Loucy (cell line): ENCODE measurements around the gene SYNDIG1.

Experiments used
- H2AFZ ChIP-seq: fragments of 200-600 bp; sonication (generic); 2 replicates; pipeline ENCODE4 v1.6.0; 2016; ENCODE audit warnings: antibody characterized with exemption, mild to moderate bottlenecking, low read length, moderate library complexity
- H3F3A ChIP-seq: fragments of 200-600 bp; 2 replicates; pipeline ENCODE4 v1.6.0; 2016; ENCODE audit warnings: antibody characterized with exemption, low read depth, mild to moderate bottlenecking
- H3K27me3 ChIP-seq: fragments of 200-600 bp; sonication (generic); 2 replicates; pipeline ENCODE4 v1.6.1; 2014; ENCODE audit warnings: low read length, mild to moderate bottlenecking; ENCODE audit not compliant: insufficient read depth, poor library complexity, severe bottlenecking
- H3K36me3 ChIP-seq: fragments of 200-600 bp; sonication (generic); 2 replicates; pipeline ENCODE4 v1.6.1; 2016; ENCODE audit warnings: low read length; ENCODE audit not compliant: insufficient read depth
- H3K4me1 ChIP-seq: fragments of 200-600 bp; sonication (generic); 2 replicates; pipeline ENCODE4 v1.5.1; 2014; ENCODE audit warnings: low read length, mild to moderate bottlenecking; ENCODE audit not compliant: insufficient read depth, poor library complexity, severe bottlenecking
- H3K4me2 ChIP-seq: fragments of 200-600 bp; sonication (generic); 2 replicates; pipeline ENCODE4 v1.6.0; 2014; ENCODE audit warnings: antibody characterized with exemption, low read length, low read depth, mild to moderate bottlenecking; ENCODE audit not compliant: poor library complexity, severe bottlenecking
- H3K4me3 ChIP-seq: fragments of 200-600 bp; sonication (generic); 2 replicates; pipeline ENCODE4 v1.5.1; 2014; ENCODE audit warnings: low read length, mild to moderate bottlenecking, mixed read lengths; ENCODE audit not compliant: poor library complexity, severe bottlenecking
- H3K79me2 ChIP-seq: fragments of 200-600 bp; sonication (generic); 2 replicates; pipeline ENCODE4 v1.6.1; 2014; ENCODE audit warnings: low read length; ENCODE audit not compliant: insufficient read depth
- H3K9ac ChIP-seq: fragments of 200-600 bp; sonication (generic); 2 replicates; pipeline ENCODE4 v1.6.0; 2014; ENCODE audit warnings: mild to moderate bottlenecking, low read depth, low read length, moderate library complexity; ENCODE audit not compliant: poor library complexity, severe bottlenecking
- H3K9me2 ChIP-seq: fragments of 200-600 bp; sonication (generic); replicated peaks from 2 replicates; pipeline ENCODE4 v1.6.1; 2016; ENCODE audit warnings: low read depth, low read length, mixed read lengths
- H3K9me3 ChIP-seq: fragments of 200-600 bp; sonication (generic); 2 replicates; pipeline ENCODE4 v1.6.1; 2014; ENCODE audit warnings: mild to moderate bottlenecking, antibody characterized with exemption, low read length, low read depth; ENCODE audit not compliant: insufficient read depth
- H4K20me1 ChIP-seq: fragments of 200-600 bp; sonication (generic); 2 replicates; pipeline ENCODE4 v1.6.0; 2014; ENCODE audit warnings: antibody characterized with exemption, low read length, mild to moderate bottlenecking; ENCODE audit not compliant: insufficient read depth, poor library complexity, severe bottlenecking
- CTCF ChIP-seq: fragments of 200-600 bp; sonication (generic); conservative IDR thresholded peaks from 2 replicates; pipeline ENCODE4 v1.5.1; 2014; ENCODE audit warnings: mild to moderate bottlenecking, antibody characterized with exemption, low read length
- EZH2phosphoT487 ChIP-seq: fragments of 200-600 bp; IDR thresholded peaks from 2 replicates; pipeline ENCODE4 v1.6.1; 2018; ENCODE audit warnings: antibody characterized with exemption, mild to moderate bottlenecking, moderate library complexity, borderline replicate concordance

SYNDIG1 gene

GRCh38 chr20:24674921-24675605 lies 205.6 kb downstream of the SYNDIG1 start:
- TF ChIP-seq EZH2phosphoT487 (no peak), CTCF (no peak)
- no peaks in the 10 kb centered on the region for H3K4me1 ChIP-seq

GRCh38 chr20:24675651-24676352 lies 206.4 kb downstream of the SYNDIG1 start:
- Histone ChIP-seq H3F3A (no peaks in the 10 kb centered on the region), H3K9ac (no peak overlapping the region), H3K36me3 (no peaks in the 10 kb centered on the region)

More at GRCh38 chr20:24674921-24675605, 205.6 kb downstream of the SYNDIG1 start:
- H3K9me3 ChIP-seq = no peaks in the 10 kb centered on the region; the same call in 1 of the 2 replicates
- no peak overlapping the region for H2AFZ ChIP-seq
- no peaks in the 10 kb centered on the region for H4K20me1 ChIP-seq
- H3K9me2 ChIP-seq = no peaks in the 10 kb centered on the region
- no peaks in the 10 kb centered on the region for H3K36me3 ChIP-seq
- no peaks in the 10 kb centered on the region for H3K79me2 ChIP-seq
- H3K4me2 ChIP-seq = no peak overlapping the region
- H3K27me3 ChIP-seq = no peaks in the 10 kb centered on the region
- no peak overlapping the region for H3K4me3 ChIP-seq
- no peak overlapping the region for H3K9ac ChIP-seq
- no peaks in the 10 kb centered on the region for H3F3A ChIP-seq

GRCh38 chr20:24676353-24676977 lies 207.0 kb downstream of the SYNDIG1 start:
- Histone ChIP-seq H3K4me3 (no peak overlapping the region), H3K9me3 (no peaks in the 10 kb centered on the region)

More at GRCh38 chr20:24675651-24676352, 206.4 kb downstream of the SYNDIG1 start:
- H3K9me2 ChIP-seq = no peaks in the 10 kb centered on the region
- H3K4me3 ChIP-seq = no peak overlapping the region
- H3K27me3 ChIP-seq = no peaks in the 10 kb centered on the region
- no peaks in the 10 kb centered on the region for H3K79me2 ChIP-seq
- H3K9me3 ChIP-seq = no peaks in the 10 kb centered on the region
- no peaks in the 10 kb centered on the region for H3K4me1 ChIP-seq
- no peaks in the 10 kb centered on the region for H4K20me1 ChIP-seq
- TF ChIP-seq EZH2phosphoT487 (no peak), CTCF (no peak)
- H3K4me2 ChIP-seq = no peak overlapping the region
- no peak overlapping the region for H2AFZ ChIP-seq

More at GRCh38 chr20:24676353-24676977, 207.0 kb downstream of the SYNDIG1 start:
- TF ChIP-seq EZH2phosphoT487 (no peak), CTCF (no peak)
- no peaks in the 10 kb centered on the region for H3K79me2 ChIP-seq
- no peaks in the 10 kb centered on the region for H3K9me2 ChIP-seq
- no peak overlapping the region for H3K9ac ChIP-seq
- no peaks in the 10 kb centered on the region for H3K36me3 ChIP-seq
- no peak overlapping the region for H2AFZ ChIP-seq
- no peaks in the 10 kb centered on the region for H3F3A ChIP-seq
- no peaks in the 10 kb centered on the region for H3K4me1 ChIP-seq
- H3K27me3 ChIP-seq = no peaks in the 10 kb centered on the region
- no peaks in the 10 kb centered on the region for H4K20me1 ChIP-seq
- H3K4me2 ChIP-seq = no peak overlapping the region
